Stimulated activated CD4-positive, alpha-beta T cell treated with anti-CD3 and anti-CD28 coated beads, Interleukin-15, amount 100 ng/mL, for 24 hours (primary cell): ENCODE measurements around the gene PPCS.
"Not testable (repeated sequence)": the region's sequence is repeated elsewhere in the genome, so short reads cannot be mapped to it uniquely, and the experiment has no call there.

ENCODE experiments used
- DNase-seq: peaks from one replicate; pipeline ENCODE4 v3.0.0-alpha.2; 2020

PPCS gene

DNA sequence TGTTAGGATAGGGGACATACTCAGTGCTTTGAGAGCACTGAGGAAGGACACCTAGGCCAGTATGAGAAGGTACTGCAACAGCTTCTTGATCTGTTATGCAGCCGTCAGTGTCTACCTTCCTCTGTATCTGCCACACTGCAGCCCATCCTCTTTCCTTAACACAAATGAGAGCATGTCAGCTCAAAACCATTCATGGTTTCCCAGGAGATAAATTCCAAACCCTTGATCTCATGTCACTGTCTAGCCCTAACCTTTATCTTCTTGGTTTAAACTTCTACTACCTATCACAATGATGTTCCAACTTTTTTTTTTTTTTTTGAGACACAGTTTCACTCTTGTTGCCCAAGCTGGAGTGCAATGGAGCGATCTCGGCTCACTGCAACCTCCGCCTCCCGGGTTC lies 1.9 kb upstream of the PPCS start:
- DNase-seq = no peak

DNA sequence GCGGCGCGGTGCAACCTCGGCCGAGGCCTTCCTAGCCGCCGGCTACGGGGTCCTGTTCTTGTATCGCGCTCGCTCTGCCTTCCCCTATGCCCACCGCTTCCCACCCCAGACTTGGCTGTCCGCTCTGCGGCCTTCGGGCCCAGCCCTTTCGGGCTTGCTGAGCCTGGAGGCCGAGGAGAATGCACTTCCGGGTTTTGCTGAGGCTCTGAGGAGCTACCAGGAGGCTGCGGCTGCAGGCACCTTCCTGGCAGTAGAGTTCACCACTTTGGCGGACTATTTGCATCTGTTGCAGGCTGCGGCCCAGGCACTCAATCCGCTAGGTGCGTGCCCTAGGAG lies 379 bp downstream of the PPCS start:
- peak; percentile 69 for DNase-seq

DNA sequence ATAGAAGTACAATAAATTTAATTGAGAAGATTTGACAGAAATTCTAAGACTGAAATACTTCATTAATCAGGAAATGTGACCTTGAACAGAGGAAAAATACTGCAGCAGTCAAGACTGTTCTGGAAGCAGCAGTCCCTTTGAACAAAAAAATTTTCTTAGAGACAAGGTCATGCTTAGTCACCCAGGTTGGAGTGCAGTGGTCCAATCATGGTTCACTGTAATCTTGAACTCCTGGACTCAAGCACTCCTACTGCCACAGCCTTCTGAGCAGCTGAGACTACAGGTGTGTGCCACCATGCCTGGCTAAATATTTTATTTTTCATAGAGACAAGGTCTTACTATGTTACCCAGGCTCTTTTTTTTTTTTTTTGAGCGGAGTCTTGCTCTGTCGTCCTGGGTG lies 4.9 kb downstream of the PPCS start:
- no peak for DNase-seq

DNA sequence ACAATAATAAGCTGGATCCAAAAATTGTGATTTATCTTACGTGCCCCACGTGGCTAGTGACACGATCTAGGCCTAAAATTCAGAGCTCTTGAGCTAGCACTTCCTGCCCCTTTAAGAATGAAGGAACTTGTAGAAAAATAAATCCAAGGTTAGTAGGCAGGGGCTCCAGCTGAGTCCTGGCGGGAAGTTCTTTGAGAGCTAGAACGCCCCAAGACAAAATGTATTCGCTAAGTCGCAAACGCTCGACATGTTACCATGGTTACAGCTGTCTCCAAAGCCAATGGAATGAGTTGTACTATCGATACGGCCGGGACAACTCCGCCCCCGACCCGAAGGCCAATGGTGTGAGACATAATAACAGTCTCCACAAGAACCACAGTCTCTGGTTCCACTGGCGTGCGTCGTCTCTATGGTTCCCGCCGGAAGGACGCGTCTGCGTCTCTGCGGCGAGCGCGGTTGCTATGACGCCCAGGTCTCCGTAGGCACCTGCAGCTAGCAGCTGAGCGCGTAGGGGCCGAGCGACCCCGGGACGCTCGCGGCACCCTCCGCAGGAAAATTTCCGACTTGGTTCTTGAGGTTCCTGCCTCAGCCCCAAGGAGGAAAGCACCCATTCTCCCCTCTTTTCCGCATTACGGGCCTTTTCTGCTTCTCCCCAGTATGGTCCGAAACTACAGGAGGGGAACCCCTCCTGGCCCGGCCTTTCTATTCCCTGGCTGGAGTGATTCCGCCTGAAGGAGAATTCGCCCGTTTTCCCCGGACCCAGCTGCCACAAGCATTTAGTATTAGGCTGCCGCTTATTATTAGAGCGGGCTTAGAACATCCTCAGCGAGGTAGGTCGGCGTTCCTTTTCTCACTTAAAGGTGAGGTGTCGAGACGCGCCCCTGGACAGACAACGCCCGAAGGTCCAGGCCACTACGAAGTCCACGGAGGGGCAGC lies 6.8 kb downstream of the PPCS start, which contains the start of gene CCDC30:
CCDC30 (plus strand) TSS at position 459 of the 936 bp plus-strand sequence. CDS start 17,266 bp downstream, outside the sequence.
- DNase-seq = peak; percentile 97

DNA sequence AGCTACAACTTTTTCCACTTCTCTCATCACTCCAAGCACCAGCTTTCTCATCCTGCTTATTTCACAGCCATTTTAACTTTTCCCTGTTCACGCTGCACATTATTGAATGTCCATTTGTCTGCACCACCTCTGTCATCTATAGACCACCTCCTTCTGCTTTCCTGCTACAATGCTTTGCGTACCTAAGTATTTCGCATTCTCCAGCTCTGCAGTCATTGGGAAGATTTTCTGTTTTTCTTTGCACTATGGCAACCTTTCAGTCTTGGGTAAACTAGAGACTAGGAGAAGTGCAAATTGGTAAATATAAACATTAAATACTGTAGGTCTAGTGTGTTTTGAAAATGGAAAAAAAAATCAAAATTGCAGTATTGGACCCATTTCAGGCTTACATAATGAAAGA lies 7.6 kb downstream of the PPCS start:
- no peak for DNase-seq

DNA sequence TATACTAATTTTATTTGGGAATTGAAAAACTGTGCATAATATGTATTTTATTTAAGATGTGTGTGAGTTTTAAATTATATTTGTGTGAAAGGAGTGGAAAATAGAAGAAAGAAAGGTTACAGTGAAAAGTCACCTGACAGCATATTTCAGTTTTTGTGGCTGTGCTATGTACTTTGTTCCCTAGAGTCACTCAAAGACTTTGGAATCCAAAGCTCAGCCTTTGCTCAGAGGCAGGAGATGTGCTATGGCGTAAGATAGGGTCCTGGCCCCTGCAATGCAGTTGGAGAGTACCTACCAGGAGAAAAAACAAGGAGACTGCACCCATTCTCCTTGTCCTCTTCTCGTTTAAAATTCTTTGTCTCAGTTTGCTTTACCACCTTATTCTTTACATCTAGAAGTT lies 9.7 kb downstream of the PPCS start:
- DNase-seq = no peak

DNA sequence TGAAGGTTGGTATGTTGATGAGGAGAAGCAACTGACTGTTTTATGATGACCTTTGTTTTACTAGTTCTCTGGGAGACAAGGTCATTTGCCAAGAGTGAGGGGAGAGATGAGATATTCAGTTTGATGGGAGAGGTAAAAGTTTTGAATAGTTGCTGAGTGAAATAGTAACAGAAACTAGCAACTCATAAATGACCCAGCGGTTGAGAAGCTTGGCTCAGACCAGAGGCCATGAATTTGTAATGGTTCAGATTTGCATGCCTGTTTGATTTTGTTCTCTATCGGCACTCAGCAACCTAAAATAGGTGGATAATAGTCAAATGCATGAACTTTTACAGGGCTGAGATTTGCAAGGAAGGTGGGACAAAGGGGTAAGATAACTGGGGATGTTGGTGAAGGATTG lies 13.4 kb downstream of the PPCS start:
- DNase-seq = no peak

DNA sequence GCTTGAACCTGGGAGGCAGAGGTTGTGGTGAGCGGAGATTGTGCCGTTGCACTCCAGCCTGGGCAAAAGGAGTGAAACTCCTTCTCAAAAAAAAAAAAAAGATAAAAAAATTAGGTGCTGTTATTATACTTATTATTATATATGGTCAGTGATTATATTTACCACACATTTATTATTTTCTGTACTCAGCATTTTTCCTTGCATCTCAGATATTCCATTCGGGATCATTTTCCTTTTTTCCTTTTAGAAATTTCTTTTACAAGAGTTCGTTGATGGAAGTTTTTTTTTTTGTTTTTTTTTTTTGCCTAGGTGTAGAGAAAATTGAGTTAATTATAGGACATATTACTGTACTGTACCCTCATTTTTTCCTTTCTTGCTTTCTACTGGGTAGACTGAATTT lies 20.3 kb downstream of the PPCS start:
- no peak for DNase-seq

DNA sequence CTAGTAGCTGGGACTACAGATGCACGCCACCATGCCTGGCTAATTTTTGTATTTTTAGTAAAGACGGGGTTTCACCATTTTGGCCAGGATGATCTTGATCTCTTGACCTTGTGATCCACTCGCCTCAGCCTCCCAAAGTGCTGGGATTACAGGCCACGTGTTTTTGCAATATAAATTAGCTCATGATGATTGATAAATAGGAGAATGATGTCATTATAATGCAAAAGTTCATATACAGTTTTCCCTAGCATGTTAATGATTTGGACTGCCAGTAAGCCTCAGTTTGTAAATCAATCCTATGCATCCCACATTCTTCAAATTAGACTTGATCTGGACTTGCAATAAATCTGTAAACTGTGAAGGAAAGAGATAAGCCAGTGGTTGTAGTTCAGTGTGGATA lies 21.0 kb downstream of the PPCS start:
- not testable (repeated sequence) for DNase-seq

DNA sequence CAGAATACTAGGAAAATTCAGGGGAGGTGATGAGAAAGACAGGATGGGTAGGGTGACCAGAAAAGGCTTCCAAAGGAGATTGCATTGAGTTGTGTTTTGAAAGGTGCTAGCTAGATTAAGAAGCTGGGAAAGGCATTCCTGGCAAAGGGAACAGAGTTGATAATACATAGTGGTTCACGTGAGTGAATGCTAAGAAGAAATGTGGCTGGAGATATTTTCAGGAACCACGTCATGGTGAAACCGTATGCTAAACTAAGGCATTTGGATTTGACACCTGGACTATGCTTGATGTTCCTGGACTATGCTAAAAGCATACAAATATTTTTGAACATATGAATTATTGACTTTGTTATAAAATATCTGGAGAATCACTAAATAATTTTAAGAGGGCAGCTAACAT lies 21.4 kb downstream of the PPCS start:
- no peak for DNase-seq

DNA sequence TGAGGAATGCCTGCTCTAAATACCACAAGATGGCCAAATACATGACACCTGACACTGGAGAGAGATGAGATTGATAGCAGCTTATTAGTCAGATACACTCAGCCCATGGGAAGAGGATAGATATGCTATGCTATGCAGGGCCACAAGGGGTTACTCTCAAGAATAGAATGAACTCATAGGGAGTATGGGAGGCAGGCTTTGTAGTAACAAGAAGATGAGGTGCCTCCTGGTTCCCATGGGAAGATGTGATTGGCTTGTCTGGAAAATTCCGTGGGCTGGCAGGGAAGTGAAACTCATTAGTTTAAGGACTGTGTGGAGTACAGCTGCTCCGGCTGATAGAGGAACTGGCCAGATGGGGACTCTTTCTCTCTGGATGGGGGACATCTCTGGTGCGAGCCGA lies 23.3 kb downstream of the PPCS start:
- no peak for DNase-seq

DNA sequence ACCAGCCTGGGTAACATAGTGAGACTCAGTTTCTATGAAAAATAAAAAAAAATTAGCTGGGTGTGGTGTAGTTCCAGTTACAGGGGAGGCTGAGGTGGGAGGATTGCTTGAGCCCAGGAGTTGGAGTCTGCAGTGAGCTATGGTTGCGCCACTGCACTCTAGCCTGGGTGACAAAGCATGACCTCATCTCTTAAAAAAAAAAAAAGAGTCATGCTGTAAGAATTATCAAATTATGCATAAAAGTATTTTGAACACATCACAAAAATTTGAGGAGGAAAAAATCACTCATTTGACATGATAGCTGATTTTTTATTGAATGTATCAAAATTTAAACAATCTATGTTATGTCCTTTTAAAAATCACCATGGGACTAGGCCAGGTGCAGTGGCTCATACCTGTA lies 24.6 kb downstream of the PPCS start:
- DNase-seq = no peak

DNA sequence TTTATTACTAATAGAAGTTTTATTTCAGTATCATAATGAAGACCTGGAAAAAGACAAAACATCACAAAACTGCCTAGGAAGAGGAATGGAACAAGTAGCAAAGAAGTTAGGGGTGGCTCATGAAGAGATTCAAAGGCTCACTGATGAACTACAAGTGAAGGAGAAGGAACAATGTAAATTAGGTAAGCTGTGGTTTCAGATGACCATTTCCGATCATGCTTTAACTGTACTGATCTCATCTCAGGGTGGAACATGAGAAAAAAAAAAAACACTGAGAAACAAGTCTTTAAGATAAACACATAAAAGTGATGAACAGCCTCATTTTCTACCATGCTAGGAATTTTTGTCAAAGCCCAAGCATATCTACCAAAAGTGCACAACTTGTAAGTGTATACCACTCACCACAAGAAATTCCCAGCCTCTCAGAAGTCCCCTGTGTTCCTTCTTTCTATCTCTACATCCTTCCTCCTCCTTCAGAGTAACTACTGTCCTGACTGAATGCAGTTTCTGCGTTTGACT lies 26.4 kb downstream of the PPCS start:
- DNase-seq = no peak

DNA sequence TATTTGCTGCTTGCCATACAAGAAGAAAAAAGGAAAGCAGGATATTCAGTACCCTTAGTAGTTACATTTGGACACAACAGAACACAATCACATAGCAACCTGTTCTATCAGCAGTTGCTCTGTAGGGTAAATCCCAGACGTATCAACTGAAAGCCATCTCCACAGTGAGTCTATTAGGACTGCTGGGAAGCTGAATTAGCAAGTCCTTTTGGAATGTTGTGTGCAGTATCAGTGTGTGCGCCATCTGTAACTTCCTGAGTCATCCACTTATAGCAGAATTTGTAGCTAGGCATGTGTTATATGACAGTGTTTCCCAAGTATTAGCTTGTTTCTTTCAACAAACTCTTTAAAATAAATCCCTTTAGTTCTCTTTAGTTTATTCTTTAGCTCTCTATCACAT lies 28.0 kb downstream of the PPCS start:
- DNase-seq = no peak

DNA sequence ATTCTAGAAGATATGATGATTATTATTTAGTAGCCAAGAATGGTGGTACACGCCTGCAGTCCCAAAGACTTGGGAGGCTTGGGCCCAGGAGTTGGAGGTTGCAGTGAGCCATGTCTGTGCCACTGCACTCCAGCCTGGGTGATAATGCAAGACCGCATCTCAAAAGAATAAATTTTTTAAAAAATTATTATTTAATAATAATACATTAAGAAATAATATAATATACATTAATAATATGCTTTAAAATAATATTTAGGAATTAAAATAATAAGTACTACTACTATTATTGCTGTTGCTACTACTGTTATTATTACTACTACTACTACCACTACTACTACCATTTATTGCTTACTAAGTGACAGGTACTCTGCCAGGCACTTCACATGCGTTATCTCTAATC lies 33.9 kb downstream of the PPCS start:
- no peak for DNase-seq

DNA sequence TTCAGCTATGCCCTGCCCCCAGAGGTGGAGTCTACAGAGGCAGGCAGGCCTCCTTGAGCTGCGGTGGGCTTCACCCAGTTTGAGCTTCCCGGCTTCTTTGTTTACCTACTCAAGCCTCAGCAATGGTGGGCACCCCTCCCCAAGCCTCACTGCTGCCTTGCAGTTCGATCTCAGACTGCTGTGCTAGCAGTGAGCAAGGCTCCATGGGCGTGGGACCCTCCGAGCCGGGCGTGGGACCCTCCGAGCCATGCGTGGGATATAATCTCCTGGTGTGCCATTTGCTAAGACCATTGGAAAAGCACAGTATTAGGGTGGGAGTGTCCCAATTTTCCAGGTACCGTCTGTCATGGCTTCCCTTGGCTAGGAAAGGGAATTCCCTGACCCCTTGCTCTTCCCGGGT lies 45.7 kb downstream of the PPCS start:
- not testable (repeated sequence) for DNase-seq

DNA sequence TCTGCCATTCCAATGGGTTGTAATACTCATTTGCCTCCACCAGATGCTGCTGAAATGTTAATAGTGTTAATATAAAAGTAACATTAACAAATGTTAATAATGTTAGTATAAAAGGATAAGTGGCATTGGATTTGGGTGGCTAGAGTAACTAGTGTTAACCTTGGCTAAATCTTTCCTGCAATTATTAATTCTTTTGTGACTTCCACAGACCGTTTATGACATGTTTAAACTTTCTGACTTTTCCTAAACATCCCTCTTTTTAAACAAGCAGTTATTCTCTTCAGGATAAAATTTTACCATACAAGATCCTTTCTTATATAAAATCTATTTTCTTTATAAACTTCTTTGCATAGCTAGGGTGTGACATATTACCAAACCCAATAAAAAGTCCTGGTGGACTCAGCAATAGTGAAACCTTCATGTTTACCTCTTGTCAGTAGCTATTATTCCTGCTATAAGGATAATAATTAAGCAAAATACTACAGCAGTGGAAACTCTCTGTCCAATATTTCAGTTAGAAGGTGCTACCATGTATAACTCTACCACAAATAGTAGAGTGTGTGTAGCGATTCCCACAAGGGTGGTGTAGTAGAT lies 48.3 kb downstream of the PPCS start:
- DNase-seq = no peak

DNA sequence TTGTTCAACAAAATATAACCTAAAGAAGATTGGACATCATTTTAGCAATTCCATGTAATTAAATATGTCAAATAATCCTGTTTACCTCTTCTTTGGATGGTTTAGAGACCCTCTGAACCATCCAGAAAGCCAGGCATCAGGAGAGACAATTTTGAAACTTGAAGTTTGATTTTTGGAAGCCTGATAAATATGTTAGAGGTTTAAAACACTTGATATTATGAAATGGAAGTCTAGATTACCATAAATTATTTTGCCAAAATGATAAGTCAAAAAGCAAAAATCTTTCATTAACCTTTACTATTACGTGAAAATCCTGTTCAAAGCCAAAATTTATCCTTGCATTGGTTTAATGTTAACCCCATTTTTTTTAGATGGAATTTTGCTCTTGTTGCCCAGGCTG lies 50.2 kb downstream of the PPCS start:
- no peak for DNase-seq
